ENCODE measurements around the gene CNTNAP2.

- no peak for TF ChIP-seq ZNF274 (IDR thresholded peaks at IDR 0.05; ENCODE audit: low read depth, low read length)
- no peak for TF ChIP-seq YY1 (IDR thresholded peaks at IDR 0.05; ENCODE audit: insufficient read depth, insufficient read length)
- TF ChIP-seq SUZ12 (IDR thresholded peaks at IDR 0.05; ENCODE audit: extremely low read depth, insufficient read depth, insufficient read length): no peak
Measured at GRCh38 chr7:146378196-146378595, 261.6 kb downstream of the CNTNAP2 start.
